KOPT-K1 (cell line): ENCODE data around the gene HRCT1.

ENCODE experiments used
- H3K27ac ChIP-seq: fragments of 200-600 bp; sonication (generic); 2 replicates; pipeline ENCODE4 v1.5.1; 2016; ENCODE audit warnings: antibody characterized with exemption, mild to moderate bottlenecking, low read depth, low read length; ENCODE audit not compliant: poor library complexity, severe bottlenecking
- H3K36me3 ChIP-seq: fragments of 200-600 bp; sonication (generic); 2 replicates; pipeline ENCODE4 v1.5.1; 2017; ENCODE audit warnings: antibody characterized with exemption, mild to moderate bottlenecking, low read length, moderate library complexity; ENCODE audit not compliant: insufficient read depth
- H3K9me3 ChIP-seq: fragments of 200-600 bp; sonication (generic); 2 replicates; pipeline ENCODE4 v1.5.1; 2017; ENCODE audit warnings: antibody characterized with exemption, low read length, mild to moderate bottlenecking; ENCODE audit not compliant: insufficient read depth, poor library complexity, severe bottlenecking

The HRCT1 gene

DNA sequence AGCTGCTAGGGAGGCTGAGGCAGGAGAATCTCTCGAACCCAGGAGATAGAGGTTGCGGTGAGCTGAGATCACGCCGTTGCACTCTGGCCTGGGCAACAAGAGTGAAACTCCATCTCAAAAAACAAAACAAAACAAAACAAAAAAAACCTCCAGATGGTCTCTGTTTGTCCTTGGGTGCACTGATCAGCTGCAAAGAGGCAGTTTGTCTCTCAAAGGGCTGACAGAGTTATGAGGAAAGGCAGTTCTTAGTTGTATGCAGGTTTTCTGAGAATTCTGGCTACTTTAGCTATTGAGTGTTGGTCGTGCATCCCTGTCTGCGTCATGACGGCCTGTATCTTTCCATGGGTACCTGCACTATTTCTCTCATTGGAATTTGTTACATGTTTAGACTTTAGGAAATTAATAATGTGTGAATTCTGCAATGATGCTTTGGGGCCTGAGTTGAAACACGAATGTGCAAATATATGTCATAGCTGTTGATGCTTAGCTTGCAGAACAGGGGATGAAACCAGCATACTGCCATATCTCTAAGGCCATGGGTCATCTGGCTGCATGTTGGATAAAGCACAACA lies 33.8 kb downstream of the HRCT1 start:
- H3K9me3 ChIP-seq, result peaks cover 7% of the 10 kb centered on the region
- H3K27ac ChIP-seq, result peak overlapping the region; percentile 93
- H3K36me3 ChIP-seq, result no peaks in the 10 kb centered on the region

DNA sequence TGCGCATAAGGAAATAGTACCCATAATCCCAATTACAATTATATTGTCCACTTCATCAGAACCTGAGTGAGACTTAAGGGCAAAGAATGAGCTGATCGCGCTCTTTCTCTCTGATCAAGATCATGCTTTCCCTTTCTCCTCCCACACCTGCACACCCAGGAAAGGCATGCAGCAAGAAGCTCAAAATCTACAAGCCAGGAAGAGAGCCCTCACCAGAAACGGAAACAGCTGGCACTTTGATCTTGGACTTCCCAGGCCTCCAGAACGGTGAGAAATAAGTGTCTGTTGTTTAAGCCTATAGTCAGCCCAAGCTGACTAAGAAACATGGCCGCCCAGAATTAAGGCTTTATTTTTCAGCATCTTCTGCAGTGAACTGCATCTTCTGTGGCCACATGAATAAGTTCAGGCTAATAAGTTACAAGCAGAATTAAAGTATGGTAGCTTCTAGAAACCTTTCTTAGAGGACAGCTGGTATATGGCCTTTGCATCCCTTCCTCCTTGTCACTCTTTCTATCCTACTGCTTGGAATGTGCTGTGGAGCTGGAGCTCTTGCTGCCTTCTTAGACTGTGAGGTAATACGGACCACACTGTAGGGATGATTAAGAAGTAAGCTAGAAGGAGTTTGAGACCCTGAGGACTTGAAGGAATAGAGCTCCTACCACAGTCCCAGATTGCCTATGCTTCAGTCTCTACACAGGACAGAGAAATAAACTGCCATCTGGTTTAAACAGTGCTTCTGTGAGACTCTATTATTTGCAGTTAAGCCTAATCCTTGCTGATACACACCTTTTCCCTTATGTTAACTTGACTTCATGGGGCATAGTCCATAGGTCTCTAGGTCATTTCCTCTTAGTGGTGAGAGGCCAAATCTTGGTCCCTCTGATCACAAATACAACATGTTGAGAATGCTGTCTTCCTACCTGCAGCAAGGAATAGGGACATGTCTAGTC lies 34.7 kb downstream of the HRCT1 start:
- peaks cover 7% of the 10 kb centered on the region for H3K9me3 ChIP-seq
- peak overlapping the region; percentile 93 for H3K27ac ChIP-seq
- H3K36me3 ChIP-seq, result no peaks in the 10 kb centered on the region

DNA sequence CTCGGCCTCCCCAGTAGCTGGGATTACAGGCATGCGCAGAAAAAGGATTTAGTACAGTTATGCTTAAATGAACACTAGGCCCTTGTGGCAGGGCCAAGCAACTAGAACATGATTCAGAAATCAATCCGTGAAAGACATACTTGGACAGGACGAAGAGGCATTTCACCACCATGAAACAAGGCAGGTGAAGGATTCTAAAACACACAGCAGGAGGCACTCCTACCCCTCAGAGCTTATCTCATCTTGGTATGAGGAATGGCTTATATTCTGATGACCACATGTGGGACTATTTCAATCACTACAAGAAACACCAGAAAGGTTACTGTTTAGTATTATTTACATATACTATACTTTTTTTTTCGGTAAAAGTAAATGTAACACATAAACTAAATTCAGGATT lies 36.3 kb downstream of the HRCT1 start:
- H3K27ac ChIP-seq, result no peak overlapping the region
- H3K36me3 ChIP-seq, result no peaks in the 10 kb centered on the region
- peaks cover 1% of the 10 kb centered on the region for H3K9me3 ChIP-seq

DNA sequence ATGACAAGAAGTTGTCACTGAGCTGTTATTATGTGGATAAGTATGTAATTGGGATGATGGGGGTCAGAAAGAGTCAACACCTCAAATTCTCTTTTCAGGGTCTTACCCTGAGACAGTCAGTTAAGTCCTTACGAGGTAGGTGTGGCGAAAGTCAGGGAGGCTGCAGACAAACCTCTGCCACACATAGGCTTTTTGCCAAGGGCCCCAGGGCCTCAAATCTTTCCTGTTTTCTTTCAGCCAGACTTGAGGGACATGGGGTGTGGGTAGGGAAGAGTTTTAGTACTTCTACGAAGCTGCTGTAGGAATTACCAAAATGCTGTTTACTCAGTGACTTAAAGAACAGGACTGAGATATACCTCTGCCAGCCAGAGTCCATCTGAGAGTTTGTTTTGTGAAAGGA lies 38.2 kb downstream of the HRCT1 start:
- no peaks in the 10 kb centered on the region for H3K36me3 ChIP-seq
- H3K27ac ChIP-seq, result peak overlapping the region; percentile 27
- no peaks in the 10 kb centered on the region for H3K9me3 ChIP-seq

DNA sequence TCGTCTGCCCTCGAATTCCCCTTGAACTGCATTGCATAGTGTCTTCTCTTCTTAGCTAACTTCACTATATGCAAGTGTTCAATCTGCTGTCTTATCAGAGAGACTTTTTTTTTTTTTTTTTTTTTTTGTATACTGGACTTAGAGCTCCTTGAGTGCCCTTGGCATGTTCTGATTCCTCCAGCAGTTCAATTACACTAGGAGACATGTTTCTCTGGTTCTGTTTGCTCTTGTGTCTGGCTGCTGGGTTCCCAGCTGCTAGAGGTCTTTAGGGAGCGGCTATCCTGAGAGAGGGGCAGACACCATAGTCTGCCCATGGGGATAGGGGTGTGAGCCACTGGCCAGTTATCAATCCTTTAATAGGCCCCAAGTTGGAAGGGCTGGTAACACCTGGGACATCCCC lies 38.8 kb downstream of the HRCT1 start:
- peak overlapping the region; percentile 27 for H3K27ac ChIP-seq
- no peaks in the 10 kb centered on the region for H3K36me3 ChIP-seq
- no peaks in the 10 kb centered on the region for H3K9me3 ChIP-seq

DNA sequence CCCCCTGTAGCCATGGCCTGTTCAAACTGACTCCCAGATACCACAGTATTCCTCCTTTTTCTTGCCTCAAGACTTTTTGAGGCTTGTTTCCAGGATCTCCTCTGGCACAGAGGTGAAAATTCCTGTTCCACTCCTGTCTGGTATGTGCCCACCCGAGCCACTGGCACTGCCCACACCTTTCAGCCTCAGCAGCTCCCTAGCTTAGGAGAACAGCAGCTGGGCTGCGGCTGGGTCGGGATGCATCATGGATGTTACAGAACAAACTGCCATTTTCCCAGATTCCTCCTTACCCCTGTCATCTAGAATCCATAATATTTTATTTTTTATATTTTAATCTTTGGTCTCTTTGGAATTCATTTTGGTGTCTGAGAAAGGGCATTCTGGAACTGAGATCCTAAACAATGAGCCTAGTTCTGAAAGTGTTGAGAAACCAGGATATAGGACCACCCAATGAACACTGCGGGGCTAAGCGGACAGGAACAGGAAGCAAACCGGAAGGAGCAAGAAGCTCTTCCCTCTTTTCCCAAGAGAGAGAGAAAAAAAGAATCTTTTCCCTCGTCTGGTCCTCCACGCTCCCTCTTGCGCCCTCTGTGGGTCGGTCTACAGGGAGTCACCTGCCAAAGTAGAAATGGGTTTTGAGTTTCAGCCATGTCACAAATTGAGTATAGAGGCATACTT lies 39.5 kb downstream of the HRCT1 start:
- Histone ChIP-seq H3K27ac (peak overlapping the region; percentile 27), H3K9me3 (no peaks in the 10 kb centered on the region), H3K36me3 (no peaks in the 10 kb centered on the region)

DNA sequence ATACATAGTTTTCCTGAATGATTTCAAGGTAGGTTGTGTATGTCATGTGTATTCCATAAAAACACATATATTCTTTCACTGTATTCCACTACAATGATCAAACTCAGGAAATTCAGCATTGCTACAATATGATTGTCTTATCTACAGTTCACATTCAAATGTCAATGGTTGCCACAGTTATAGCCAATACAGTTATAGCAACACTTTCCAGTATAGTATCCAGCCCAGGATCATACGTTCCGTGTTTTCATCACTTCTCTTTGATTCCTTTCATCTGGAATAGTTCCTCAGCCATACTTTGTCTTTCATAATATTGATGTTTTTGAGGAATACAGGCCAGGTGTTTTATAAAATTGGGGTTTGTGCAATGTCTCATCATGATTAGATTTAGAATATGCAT lies 42.4 kb downstream of the HRCT1 start:
- no peak overlapping the region for H3K27ac ChIP-seq
- no peaks in the 10 kb centered on the region for H3K36me3 ChIP-seq
- H3K9me3 ChIP-seq, result no peaks in the 10 kb centered on the region

DNA sequence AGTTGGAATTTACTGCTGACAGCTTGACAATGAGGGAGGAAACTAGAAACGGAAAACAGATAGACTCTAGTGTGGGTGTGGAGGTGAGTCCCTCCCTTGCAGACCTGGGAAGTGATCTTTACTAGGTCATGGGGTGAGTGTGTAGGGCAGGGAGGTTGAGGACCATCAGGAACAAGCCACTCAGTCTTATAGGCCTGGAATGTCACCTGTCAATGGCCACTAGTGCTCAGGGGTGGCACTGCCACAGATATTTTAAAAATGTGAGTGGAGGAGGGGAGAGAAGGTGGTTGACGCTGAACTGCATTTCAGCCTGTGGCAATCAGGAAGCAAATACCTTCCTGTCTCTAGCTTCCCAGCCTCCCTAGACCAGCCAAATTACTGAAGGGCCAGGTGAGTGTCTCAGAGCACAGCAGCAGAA lies 42.9 kb downstream of the HRCT1 start:
- no peaks in the 10 kb centered on the region for H3K36me3 ChIP-seq
- no peaks in the 10 kb centered on the region for H3K9me3 ChIP-seq
- no peak overlapping the region for H3K27ac ChIP-seq

DNA sequence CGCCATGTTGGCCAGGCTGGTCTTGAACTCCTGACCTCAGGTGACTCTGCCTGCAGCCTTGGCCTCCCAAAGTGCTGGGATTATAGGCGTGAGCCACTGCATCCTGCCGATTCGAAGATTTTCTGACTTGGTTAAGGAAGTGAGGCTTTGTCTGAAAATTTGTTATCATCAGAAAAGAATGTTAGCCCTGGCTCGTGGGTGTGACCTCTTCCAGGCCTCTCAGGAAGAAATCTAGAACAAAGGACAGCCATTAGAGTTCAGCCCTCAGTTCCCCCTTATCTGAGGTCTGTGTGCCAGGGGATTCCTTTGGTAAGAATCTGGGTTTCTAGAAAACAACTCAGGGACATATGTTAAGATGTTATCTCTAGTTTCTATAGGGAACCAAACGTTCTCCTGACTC lies 45.7 kb downstream of the HRCT1 start:
- no peak overlapping the region for H3K27ac ChIP-seq
- H3K9me3 ChIP-seq, result no peaks in the 10 kb centered on the region
- H3K36me3 ChIP-seq, result no peaks in the 10 kb centered on the region

DNA sequence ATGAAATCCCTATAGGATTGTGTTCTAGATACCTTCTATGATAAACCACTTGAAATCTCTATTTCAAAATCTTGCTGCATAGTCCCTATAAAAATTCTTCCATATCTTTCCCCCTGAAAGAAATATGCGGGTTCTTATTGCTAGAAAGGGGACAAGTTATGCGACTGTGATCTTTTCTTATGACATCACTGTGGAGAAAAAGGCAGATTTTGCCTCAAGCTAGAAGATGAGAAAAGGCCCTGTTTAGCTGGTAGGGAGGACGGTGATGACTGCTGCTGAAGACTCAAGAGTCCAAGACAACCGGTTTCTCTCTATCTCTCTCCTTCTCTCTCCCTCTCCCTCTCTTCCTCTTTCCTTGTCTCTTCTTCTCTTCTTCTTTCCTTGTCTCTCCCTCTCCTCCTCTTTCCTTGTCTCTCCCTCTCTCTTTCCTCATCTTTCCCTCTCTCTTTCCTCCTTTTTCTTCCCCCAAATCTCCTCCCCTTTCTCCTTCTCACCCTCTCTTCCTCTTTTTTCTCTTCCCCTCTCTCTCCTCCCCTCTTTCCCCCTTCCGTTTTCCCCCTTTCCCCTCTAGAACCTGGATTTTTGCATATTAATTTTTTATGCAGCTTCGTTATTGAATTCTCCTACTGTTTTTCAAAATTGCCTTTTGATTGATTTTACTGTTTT lies 46.7 kb downstream of the HRCT1 start:
- Histone ChIP-seq H3K9me3 (no peaks in the 10 kb centered on the region), H3K27ac (no peak overlapping the region), H3K36me3 (no peaks in the 10 kb centered on the region)

DNA sequence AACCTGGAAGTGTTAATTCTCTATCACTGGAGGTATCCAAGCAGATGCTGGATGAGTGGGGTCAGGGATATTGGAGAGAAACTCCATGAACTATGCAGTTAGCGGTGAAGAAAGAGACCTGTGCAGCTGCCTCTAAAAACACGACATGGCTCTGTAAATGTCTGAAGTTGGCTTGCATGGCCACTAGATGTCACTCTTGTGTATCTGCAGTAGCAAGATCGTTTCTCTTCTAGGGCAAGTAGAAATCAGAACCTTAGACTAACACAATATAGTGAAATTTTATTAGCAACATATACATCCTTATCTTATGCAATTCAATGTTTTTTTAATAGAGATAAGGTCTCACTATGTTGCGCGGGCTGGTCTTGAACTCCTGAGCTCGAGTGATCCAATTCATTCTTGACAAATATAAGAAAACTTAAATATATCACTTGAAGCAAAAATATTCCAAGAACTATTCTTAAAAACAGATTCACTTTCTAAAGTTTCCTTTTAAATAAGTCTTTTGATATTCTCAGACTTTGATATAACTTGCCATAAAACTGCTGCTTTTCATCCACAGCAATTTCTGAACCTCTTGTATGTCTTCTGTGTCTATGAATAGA lies 49.0 kb downstream of the HRCT1 start:
- H3K27ac ChIP-seq, result no peak overlapping the region
- no peaks in the 10 kb centered on the region for H3K9me3 ChIP-seq
- H3K36me3 ChIP-seq, result no peaks in the 10 kb centered on the region

DNA sequence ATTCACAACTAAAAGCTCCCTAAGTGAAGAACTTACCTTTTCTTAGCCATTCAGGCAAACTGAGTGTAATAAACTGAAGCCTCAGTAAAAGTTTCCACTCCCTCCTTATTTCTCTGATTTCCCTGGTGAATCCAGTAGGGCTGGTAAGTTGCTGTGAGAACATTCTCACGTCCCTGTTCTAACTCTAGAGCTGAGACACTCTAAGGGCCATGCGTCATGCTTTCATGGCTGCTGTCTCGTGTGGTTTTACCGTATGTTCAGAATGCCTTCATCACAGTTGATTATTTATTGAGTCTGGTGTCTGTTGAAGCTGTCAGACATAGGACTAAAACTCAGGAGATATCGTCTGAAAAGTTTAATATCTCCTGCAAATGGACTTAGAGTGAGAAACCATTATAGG lies 50.6 kb downstream of the HRCT1 start:
- Histone ChIP-seq H3K27ac (no peak overlapping the region), H3K9me3 (no peaks in the 10 kb centered on the region), H3K36me3 (no peaks in the 10 kb centered on the region)
